ENCODE data around the gene SPATA31A1. TPM values are rescaled to one million over a fixed set of nuclear protein-coding genes. Genes with fewer than 3 reads are reported as not detected.
"Not testable (repeated sequence)": the region's sequence is repeated elsewhere in the genome, so short reads cannot be mapped to it uniquely, and the experiment has no call there.

SPATA31A1 gene
- total and polyA plus RNA-seq, 2 of the 8 experiments (the other 6 are each of a cell fraction or from before 2014, with no cell fraction given): 0.07 to 0.11 TPM

GRCh38 chr9:39411254-39411940 lies 55.9 kb downstream of the SPATA31A1 start:
- DNase-seq (ENCODE audit: low read depth in 1 of 2, low spot score in 2 of 2); H3K14ac ChIP-seq (ENCODE audit: insufficient read length); H3K4me1 ChIP-seq (replicated peaks in 1 of 4; ENCODE audit: control insufficient read depth in 3 of 4, insufficient read depth in 4 of 4, low read length in 3 of 4); H3K23ac ChIP-seq (ENCODE audit: insufficient read length); H3K36me3 ChIP-seq (ENCODE audit: control insufficient read depth in 2 of 4, insufficient read depth in 4 of 4, low read length in 3 of 4); H4K20me1 ChIP-seq (replicated peaks in 1 of 2; ENCODE audit: control insufficient read depth in 1 of 2, insufficient read depth in 2 of 2, low read length in 2 of 2); H2BK12ac ChIP-seq (ENCODE audit: low read depth, low read length); POLR2A ChIA-PET (ENCODE audit: partially characterized antibody); H3K9ac ChIP-seq (replicated peaks in 1 of 4; ENCODE audit: extremely low read depth in 1 of 4, low read depth in 3 of 4, low read length in 3 of 4); H2AFZ ChIP-seq (ENCODE audit: low read length); H2BK20ac ChIP-seq (ENCODE audit: low read length); H4K8ac ChIP-seq (ENCODE audit: extremely low read depth, insufficient read depth, low read length); H3K4me3 ChIP-seq (ENCODE audit: extremely low read depth in 1 of 4, insufficient read depth in 2 of 4, low read depth in 3 of 4, low read length in 4 of 4); H3K4ac ChIP-seq (replicated peaks; ENCODE audit: insufficient read length, low read depth, low read length); H3K79me2 ChIP-seq (ENCODE audit: control insufficient read depth in 1 of 2, insufficient read depth in 2 of 2, low read length in 2 of 2); H3K9me3 ChIP-seq (ENCODE audit: insufficient read depth in 2 of 2, low read depth in 1 of 2, low read length in 1 of 2); H2AK5ac ChIP-seq (ENCODE audit: low read depth, low read length); H4K5ac ChIP-seq (ENCODE audit: insufficient read length, low read depth, low read length); H2BK15ac ChIP-seq (ENCODE audit: low read length); H3K18ac ChIP-seq (ENCODE audit: extremely low read depth, low read length); H3K56ac ChIP-seq (replicated peaks; ENCODE audit: insufficient read length, low read depth, low read length); H3K4me2 ChIP-seq (ENCODE audit: insufficient read depth in 1 of 2, low read depth in 2 of 2, low read length in 2 of 2); H4K91ac ChIP-seq (replicated peaks; ENCODE audit: insufficient read length, low read length); H3K79me1 ChIP-seq (ENCODE audit: low read depth, low read length); CTCF ChIA-PET (ENCODE audit: partially characterized antibody); H3K27ac ChIP-seq (ENCODE audit: low read depth, low read length); H3K27me3 ChIP-seq (replicated peaks in 1 of 4; ENCODE audit: control insufficient read depth in 3 of 4, extremely low read depth in 1 of 4, insufficient read depth in 3 of 4, low read length in 3 of 4); H2BK120ac ChIP-seq (replicated peaks; ENCODE audit: low read depth, low read length); H2BK5ac ChIP-seq (ENCODE audit: low read depth, low read length); H3K23me2 ChIP-seq (ENCODE audit: low read depth, low read length); FAIRE-seq: not testable (repeated sequence)
- no CpG with 5 or more reads among the region's 1 CpG for whole genome bisulfite sequencing, 2 experiments (ENCODE audit: extremely low coverage in 1 of 2, insufficient coverage in 1 of 2, insufficient read length in 1 of 2, insufficient replicate concordance in 2 of 2, low coverage in 1 of 2, low lambda C conversion rate in 2 of 2, missing lambda C conversion rate in 1 of 2)

Other genes with a start within 250 kb of the SPATA31A1 start
- gene CNTNAP3, start 67.5 kb upstream of the SPATA31A1 start, total RNA-seq (2021; fragmentation: NEBNext Ultra II Directional; extraction: Animal tissue kit (Norgen Biotek cat#: 25700)): 5.1 and 9.0 TPM in 2 replicates
- 2.8 and 5.9 TPM in 2 replicates for gene CNTNAP3, start 67.5 kb upstream of the SPATA31A1 start, polyA plus RNA-seq (2011; rRNA removed)